A673 (cell line): ENCODE measurements around the gene TOE1. TPM values are rescaled to one million over a fixed set of nuclear protein-coding genes. Genes with fewer than 3 reads are reported as not detected.

Experiments used
- BruUV-seq: library from RNA; stranded (reverse); fragments of 400-500 nt; replicated peaks from 2 replicates; lab custom pipeline; 2021; lab: Mats Ljungman, UMichigan
- CTCF ChIA-PET: fragments of 300-600 bp; sonication (Branson Sonifier 250); formaldehyde crosslinking; loops from one replicate; lab custom pipeline; 2022; ENCODE audit warnings: antibody characterized with exemption; lab: Charles Lee
- POLR2A ChIA-PET: fragments of 300-600 bp; sonication (Branson Sonifier 250); formaldehyde crosslinking; loops from one replicate; lab custom pipeline; 2022; ENCODE audit warnings: antibody characterized with exemption; ENCODE audit not compliant: low non-redundant PET; lab: Charles Lee
- DNase-seq: peaks from one replicate; pipeline ENCODE4 v3.0.0-alpha.2; 2015; ENCODE audit warnings: low spot score
- H3K27ac ChIP-seq: fragments of 200-600 bp; sonication (generic); 2 replicates; pipeline ENCODE4 v1.5.1; 2016; ENCODE audit warnings: mixed run types, low read depth, mild to moderate bottlenecking, mixed read lengths, antibody characterized with exemption, low read length; ENCODE audit not compliant: poor library complexity, severe bottlenecking
- H3K27me3 ChIP-seq: fragments of 200-600 bp; sonication (generic); replicated peaks from 2 replicates; pipeline ENCODE4 v1.6.1; 2017; ENCODE audit warnings: mixed run types, low read depth, mild to moderate bottlenecking, mixed read lengths, antibody characterized with exemption, low read length; ENCODE audit not compliant: insufficient read depth, poor library complexity
- H3K36me3 ChIP-seq: fragments of 200-600 bp; sonication (generic); 2 replicates; pipeline ENCODE4 v1.6.1; 2016; ENCODE audit warnings: mixed run types, mild to moderate bottlenecking, mixed read lengths, antibody characterized with exemption, low read length; ENCODE audit not compliant: insufficient read depth, poor library complexity, severe bottlenecking
- H3K4me1 ChIP-seq: fragments of 200-600 bp; sonication (generic); 2 replicates; pipeline ENCODE4 v1.6.1; 2017; ENCODE audit warnings: mixed run types, mild to moderate bottlenecking, mixed read lengths, antibody characterized with exemption, low read length; ENCODE audit not compliant: insufficient read depth, poor library complexity, severe bottlenecking
- H3K4me3 ChIP-seq: fragments of 200-600 bp; sonication (generic); 2 replicates; pipeline ENCODE4 v1.5.1; 2016; ENCODE audit warnings: low read depth, mixed run types, mild to moderate bottlenecking, mixed read lengths, low read length; ENCODE audit not compliant: poor library complexity, severe bottlenecking
- H3K9me3 ChIP-seq: fragments of 200-600 bp; sonication (generic); 2 replicates; pipeline ENCODE4 v1.6.1; 2016; ENCODE audit warnings: mixed run types, low read depth, mild to moderate bottlenecking, mixed read lengths, antibody characterized with exemption, low read length; ENCODE audit not compliant: poor library complexity, severe bottlenecking
- EZH2 ChIP-seq: fragments of 200-600 bp; sonication (generic); IDR thresholded peaks from 2 replicates; pipeline ENCODE4 v1.6.1; 2017; ENCODE audit warnings: borderline replicate concordance, low read depth, mild to moderate bottlenecking, mixed read lengths, antibody characterized with exemption, low read length; ENCODE audit not compliant: poor library complexity, severe bottlenecking
- intact Hi-C: fragments of 100-400 bp; cut with micrococcal nuclease; formaldehyde crosslinking; loops from one replicate; pipeline ENCODE4 v1.10.0; 2022; ENCODE audit not compliant: unreplicated experiment
- total RNA-seq: library from RNA; stranded (reverse); gene quantifications from 2 replicates; pipeline ENCODE4 v1.2.3, GENCODE V29; 2021
- TF ChIP-seq, protein P1 (sequence below): fragments of 300-800, 200-600 bp; sonication (generic); conservative IDR thresholded peaks from 2 replicates; pipeline ENCODE4 v1.5.1; 2017; ENCODE audit warnings: low read depth, mild to moderate bottlenecking, antibody characterized with exemption, low read length, moderate library complexity, mixed read lengths

TOE1 gene
- total RNA-seq, 1 experiment from 2014 or later = 20.6 TPM

- Histone ChIP-seq H3K36me3 (no peaks in the 10 kb centered on the region), H3K4me1 (peaks cover 1% of the 10 kb centered on the region), H3K27me3 (no peaks in the 10 kb centered on the region), H3K4me3 (no peak overlapping the region), H3K9me3 (no peaks in the 10 kb centered on the region), H3K27ac (no peak overlapping the region)
- no TSS peak for BruUV-seq
- ChIA-PET POLR2A (no interaction called here), CTCF (interaction anchor here (1.5 kb wide), 1 partner anchor 283 kb away, joined by 3 read pairs; no protein-coding TSS in a partner anchor)
- DNase-seq = no peak
- intact Hi-C loops = no loop called here
- TF ChIP-seq, protein P1, sequence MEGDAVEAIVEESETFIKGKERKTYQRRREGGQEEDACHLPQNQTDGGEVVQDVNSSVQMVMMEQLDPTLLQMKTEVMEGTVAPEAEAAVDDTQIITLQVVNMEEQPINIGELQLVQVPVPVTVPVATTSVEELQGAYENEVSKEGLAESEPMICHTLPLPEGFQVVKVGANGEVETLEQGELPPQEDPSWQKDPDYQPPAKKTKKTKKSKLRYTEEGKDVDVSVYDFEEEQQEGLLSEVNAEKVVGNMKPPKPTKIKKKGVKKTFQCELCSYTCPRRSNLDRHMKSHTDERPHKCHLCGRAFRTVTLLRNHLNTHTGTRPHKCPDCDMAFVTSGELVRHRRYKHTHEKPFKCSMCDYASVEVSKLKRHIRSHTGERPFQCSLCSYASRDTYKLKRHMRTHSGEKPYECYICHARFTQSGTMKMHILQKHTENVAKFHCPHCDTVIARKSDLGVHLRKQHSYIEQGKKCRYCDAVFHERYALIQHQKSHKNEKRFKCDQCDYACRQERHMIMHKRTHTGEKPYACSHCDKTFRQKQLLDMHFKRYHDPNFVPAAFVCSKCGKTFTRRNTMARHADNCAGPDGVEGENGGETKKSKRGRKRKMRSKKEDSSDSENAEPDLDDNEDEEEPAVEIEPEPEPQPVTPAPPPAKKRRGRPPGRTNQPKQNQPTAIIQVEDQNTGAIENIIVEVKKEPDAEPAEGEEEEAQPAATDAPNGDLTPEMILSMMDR = no peak
- no peak for TF ChIP-seq EZH2
Measured at GRCh38 chr1:45297666-45298356, 42.2 kb upstream of the TOE1 start.

GRCh38 chr1:45299296-45299695 lies 40.7 kb upstream of the TOE1 start:
- DNase-seq = no peak
- Histone ChIP-seq H3K9me3 (no peaks in the 10 kb centered on the region), H3K4me3 (no peak overlapping the region), H3K36me3 (no peaks in the 10 kb centered on the region), H3K27me3 (no peaks in the 10 kb centered on the region), H3K4me1 (peaks cover 5% of the 10 kb centered on the region), H3K27ac (no peak overlapping the region)
- ChIA-PET POLR2A (no interaction called here), CTCF (interaction anchor here (1.3 kb wide), 1 partner anchor 285 kb away, joined by 9 read pairs; no protein-coding TSS in a partner anchor)
- TF ChIP-seq, protein P1 = no peak
- TF ChIP-seq EZH2 = no peak
- intact Hi-C loops = no loop called here
- BruUV-seq = no TSS peak

- BruUV-seq = no TSS peak
- intact Hi-C loops = loop anchor here (1.0 to 10.0 kb wide), 6 partner anchors 192 to 565 kb away; partner anchors contain the start of genes BTBD19, DYNLT4, KIF2C and PLK3
- Histone ChIP-seq H3K27ac (no peak overlapping the region), H3K9me3 (no peaks in the 10 kb centered on the region), H3K27me3 (no peaks in the 10 kb centered on the region), H3K36me3 (no peaks in the 10 kb centered on the region), H3K4me3 (no peak overlapping the region), H3K4me1 (peaks cover 11% of the 10 kb centered on the region)
- ChIA-PET POLR2A (no interaction called here), CTCF (interaction anchor here (0.7 to 1.4 kb wide), 4 partner anchors 281 to 513 kb away, joined by 3 to 9 read pairs (median 6); partner anchors contain the start of gene UROD)
- TF ChIP-seq EZH2 = no peak
- TF ChIP-seq, protein P1 = peak; percentile 82
- peak; percentile 81 for DNase-seq
Measured at GRCh38 chr1:45299981-45300668, 39.8 kb upstream of the TOE1 start.
